Measurements from ENCODE around the gene ZFR2.

ZFR2 gene

GRCh38 chr19:3813473-3814392 lies 55.1 kb downstream of the ZFR2 start:
- no peak for DNase-seq (ENCODE audit: low read depth)

- no peak for DNase-seq (ENCODE audit: low read depth)
Observed at GRCh38 chr19:3810708-3811355, 58.0 kb downstream of the ZFR2 start.

- DNase-seq (ENCODE audit: low read depth) = no peak
Observed at GRCh38 chr19:3809881-3810707, 58.7 kb downstream of the ZFR2 start.

GRCh38 chr19:3808420-3809143 lies 60.3 kb downstream of the ZFR2 start:
- no peak for DNase-seq (ENCODE audit: low read depth)

- DNase-seq (ENCODE audit: low read depth) = no peak
Observed at GRCh38 chr19:3807574-3808354, 61.1 kb downstream of the ZFR2 start.

- no peak for DNase-seq (ENCODE audit: low read depth)
Observed at GRCh38 chr19:3807131-3807480, 61.7 kb downstream of the ZFR2 start.

GRCh38 chr19:3805859-3806258 lies 63.0 kb downstream of the ZFR2 start:
- no peak for DNase-seq (ENCODE audit: low read depth)

- DNase-seq (ENCODE audit: low read depth) = no peak
Observed at GRCh38 chr19:3804429-3804828, 64.4 kb downstream of the ZFR2 start.

GRCh38 chr19:3803986-3804385 lies 64.9 kb downstream of the ZFR2 start:
- DNase-seq (ENCODE audit: low read depth) = no peak

- DNase-seq (ENCODE audit: low read depth) = no peak
Observed at GRCh38 chr19:3803114-3803888, 65.5 kb downstream of the ZFR2 start.

- no peak for DNase-seq (ENCODE audit: low read depth)
Observed at GRCh38 chr19:3801412-3802096, 67.3 kb downstream of the ZFR2 start.

GRCh38 chr19:3800996-3801395 lies 67.8 kb downstream of the ZFR2 start:
- no peak for DNase-seq (ENCODE audit: low read depth)

GRCh38 chr19:3798137-3798536 lies 70.7 kb downstream of the ZFR2 start:
- no peak for DNase-seq (ENCODE audit: low read depth)

GRCh38 chr19:3796358-3796757 lies 72.5 kb downstream of the ZFR2 start:
- no peak for DNase-seq (ENCODE audit: low read depth)

- DNase-seq (ENCODE audit: low read depth) = no peak
Observed at GRCh38 chr19:3793799-3794198, 75.0 kb downstream of the ZFR2 start.

- DNase-seq (ENCODE audit: low read depth) = no peak
Observed at GRCh38 chr19:3792114-3792513, 76.7 kb downstream of the ZFR2 start.

- no peak for DNase-seq (ENCODE audit: low read depth)
Observed at GRCh38 chr19:3790941-3791340, 77.9 kb downstream of the ZFR2 start.

- DNase-seq (ENCODE audit: low read depth) = no peak
Observed at GRCh38 chr19:3790209-3790734, 78.6 kb downstream of the ZFR2 start.

GRCh38 chr19:3788996-3789778 lies 79.7 kb downstream of the ZFR2 start:
- no peak for DNase-seq (ENCODE audit: low read depth)
